ENCODE results near the gene EPHB1. TPM values are rescaled to one million over a fixed set of nuclear protein-coding genes. Genes with fewer than 3 reads are reported as not detected.

Gene EPHB1
- total RNA-seq, 4 donors from 2014 or later: 0.16 to 1.5 (median 0.59) TPM

DNA sequence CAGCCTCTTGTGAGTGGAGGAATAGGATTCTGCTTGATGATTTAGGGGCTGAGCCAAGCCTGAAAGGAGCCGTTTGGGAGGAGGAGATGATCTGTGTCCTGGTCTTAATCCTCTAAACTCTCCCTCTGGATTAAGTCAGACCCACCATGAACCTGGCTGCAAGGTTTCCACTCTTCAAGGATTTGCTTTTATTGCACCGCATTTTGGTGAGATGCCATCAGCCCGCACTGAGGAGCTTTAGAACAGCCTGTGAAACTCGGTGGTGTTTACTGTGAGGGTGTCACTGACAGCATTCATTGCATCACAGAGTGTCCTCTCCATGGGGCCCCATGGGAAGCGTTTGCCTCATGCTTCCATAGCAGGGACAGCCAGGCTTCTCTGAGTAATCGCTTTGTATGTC lies 59.2 kb downstream of the EPHB1 start:
- TF ChIP-seq, protein P1, sequence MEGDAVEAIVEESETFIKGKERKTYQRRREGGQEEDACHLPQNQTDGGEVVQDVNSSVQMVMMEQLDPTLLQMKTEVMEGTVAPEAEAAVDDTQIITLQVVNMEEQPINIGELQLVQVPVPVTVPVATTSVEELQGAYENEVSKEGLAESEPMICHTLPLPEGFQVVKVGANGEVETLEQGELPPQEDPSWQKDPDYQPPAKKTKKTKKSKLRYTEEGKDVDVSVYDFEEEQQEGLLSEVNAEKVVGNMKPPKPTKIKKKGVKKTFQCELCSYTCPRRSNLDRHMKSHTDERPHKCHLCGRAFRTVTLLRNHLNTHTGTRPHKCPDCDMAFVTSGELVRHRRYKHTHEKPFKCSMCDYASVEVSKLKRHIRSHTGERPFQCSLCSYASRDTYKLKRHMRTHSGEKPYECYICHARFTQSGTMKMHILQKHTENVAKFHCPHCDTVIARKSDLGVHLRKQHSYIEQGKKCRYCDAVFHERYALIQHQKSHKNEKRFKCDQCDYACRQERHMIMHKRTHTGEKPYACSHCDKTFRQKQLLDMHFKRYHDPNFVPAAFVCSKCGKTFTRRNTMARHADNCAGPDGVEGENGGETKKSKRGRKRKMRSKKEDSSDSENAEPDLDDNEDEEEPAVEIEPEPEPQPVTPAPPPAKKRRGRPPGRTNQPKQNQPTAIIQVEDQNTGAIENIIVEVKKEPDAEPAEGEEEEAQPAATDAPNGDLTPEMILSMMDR (IDR thresholded peaks at IDR 0.05; ENCODE audit: low read depth): no peak

DNA sequence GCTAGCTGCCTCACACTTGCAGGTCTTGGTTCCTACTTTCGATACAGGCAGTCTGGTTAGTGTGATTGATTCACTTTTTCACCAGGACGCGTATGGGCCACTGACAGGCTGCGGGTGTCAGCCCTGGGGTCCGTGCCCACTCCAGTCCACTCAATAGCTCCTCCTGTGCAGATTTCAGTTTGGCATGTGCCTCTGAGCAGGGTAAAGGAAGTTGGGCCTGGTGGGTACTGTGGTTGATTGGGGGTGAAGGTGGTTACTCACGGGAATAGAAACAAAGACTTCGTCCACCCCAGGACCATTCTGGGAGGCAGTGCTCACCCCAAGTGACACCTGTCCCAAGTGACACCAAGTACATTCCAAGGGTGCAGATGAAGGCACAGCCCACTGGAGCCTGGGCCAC lies 62.3 kb downstream of the EPHB1 start:
- TF ChIP-seq, protein P1 (IDR thresholded peaks at IDR 0.05; ENCODE audit: low read depth): no peak

DNA sequence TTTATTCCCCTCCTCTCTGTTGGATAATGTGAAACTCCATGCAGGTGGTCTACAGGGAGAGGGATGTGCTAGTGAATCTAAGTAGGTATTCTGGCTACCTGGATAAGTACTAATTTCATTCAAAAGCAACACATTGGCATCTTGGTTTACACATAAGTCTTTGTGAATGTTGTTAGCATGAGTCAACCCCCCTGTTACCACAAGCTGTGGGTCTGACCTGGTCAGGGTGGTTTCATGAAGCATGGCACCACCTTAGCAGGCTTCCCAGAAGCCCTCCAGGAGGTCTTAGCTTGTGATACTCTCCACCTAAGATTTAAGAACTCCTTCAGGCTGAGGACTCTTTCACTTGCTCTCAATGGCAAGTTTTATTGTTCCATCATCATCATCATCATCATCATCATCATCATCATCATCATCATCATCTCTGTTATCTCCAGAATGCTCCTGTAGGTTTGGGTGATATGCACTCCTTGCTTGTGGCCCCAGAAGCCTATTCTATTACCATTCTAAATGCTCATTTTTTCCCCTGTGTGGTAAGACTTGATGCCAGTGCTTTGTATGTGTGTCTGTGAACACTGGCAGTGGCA lies 62.8 kb downstream of the EPHB1 start:
- TF ChIP-seq, protein P1 (IDR thresholded peaks at IDR 0.05; ENCODE audit: low read depth): no peak

DNA sequence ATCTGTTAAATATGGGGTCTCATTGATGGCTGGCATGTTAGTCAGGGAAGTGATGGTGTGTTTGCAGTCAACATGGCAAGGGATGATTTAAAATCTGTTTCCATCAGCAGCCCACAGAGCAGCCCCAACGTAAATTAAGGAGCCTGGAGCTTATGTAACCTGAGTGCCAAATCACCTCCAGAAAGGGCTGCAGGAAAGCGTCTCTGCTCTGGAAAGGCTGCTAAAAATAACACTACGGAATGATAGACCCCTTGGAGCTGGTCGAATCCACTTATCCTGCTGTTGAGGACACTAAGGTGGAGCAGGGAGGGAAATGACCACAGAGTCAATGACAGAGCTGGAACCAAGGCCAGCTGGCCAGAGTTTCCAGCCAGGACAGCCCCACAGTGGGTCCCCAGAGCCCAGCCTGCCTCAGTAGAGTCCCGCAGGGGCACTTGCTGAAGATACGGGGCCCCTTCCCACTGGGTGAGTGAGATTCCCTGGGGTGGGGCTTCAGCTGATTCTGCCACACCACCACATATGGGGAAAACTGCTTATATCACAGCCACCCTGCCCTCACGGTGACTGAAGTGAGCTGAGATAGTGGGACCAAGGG lies 63.5 kb downstream of the EPHB1 start:
- TF ChIP-seq, protein P1 (IDR thresholded peaks at IDR 0.05; ENCODE audit: low read depth): no peak

DNA sequence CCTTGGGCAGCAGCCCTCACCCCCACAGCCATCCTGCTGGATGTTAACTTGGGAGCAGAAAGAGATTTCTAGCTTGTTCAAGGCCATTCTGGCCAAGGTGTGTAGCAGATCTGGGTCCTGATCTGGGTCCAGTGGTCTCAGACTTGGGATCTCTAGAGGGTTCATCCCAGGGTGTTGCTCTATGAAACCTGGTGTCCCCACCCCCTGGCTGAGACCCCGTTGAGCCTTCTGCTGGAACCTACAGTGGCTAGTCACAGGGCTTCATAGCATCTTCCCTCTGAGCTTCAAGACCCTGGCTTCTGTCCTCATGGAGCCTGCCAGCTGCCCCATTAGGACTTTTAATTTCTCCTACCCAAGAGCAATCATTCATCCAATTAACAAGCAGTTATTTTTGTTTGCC lies 64.3 kb downstream of the EPHB1 start:
- TF ChIP-seq, protein P1 (IDR thresholded peaks at IDR 0.05; ENCODE audit: low read depth): no peak

DNA sequence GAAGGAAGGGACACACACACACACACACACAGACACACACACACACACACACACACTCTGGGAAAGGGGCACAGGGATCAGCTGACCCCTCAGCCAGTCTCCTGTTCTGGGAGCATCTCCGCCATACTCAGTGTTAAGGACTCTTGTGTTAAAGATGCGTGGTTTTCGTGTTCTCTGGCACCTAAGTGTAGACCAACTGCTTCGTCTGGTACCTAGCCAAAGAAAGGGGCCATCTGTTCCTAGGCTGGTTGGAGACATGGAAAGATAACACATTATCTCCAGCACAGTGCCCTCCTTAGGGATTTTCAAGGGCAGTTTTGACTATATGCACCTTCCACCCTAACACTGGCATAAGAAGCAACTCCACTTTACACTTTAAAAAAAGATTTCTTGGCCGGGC lies 65.1 kb downstream of the EPHB1 start:
- TF ChIP-seq, protein P1 (IDR thresholded peaks at IDR 0.05; ENCODE audit: low read depth): no peak

DNA sequence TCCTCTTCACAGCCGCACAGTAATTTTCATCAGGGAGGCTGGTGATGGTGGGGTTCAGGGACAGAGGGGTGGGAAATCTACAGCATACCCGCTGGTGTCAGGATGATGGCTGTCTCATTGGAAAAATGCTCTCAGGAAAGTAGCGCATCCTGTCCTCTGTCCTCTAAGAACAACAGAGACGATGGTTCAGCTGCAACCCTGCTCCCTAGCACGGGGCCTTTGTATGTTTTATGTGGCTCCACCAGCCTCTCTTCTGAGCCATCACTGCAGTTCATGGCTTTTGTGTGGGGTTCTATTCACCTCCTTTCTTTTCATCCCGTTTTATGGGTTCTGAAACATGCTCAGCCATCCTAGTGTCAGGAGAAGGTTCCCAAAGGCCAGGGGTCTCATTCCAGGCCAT lies 68.9 kb downstream of the EPHB1 start:
- TF ChIP-seq, protein P1 (IDR thresholded peaks at IDR 0.05; ENCODE audit: low read depth): no peak

All from subcutaneous adipose tissue (tissue), 4 donors.